Measurements from ENCODE around the gene DBF4B.
"Not testable (repeated sequence)": the region's sequence is repeated elsewhere in the genome, so short reads cannot be mapped to it uniquely, and the experiment has no call there.

Gene DBF4B, protein sequence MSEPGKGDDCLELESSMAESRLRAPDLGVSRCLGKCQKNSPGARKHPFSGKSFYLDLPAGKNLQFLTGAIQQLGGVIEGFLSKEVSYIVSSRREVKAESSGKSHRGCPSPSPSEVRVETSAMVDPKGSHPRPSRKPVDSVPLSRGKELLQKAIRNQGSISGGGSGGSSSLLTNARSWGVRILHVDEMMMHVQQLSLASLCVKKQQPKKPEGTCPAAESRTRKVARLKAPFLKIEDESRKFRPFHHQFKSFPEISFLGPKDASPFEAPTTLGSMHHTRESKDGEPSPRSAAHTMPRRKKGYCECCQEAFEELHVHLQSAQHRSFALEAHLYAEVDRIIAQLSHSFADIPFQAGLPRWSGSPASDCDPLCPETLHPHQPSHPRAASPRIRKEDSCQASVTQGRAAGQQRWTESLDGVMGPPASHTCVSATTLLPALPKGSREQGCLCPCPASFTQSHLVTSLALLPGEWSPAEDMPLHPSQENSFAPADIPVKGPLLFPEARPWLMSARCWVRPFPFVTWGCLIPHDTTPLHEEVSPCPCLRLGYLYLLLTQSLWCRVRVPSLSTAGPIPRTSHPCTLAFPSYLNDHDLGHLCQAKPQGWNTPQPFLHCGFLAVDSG
- 3.8 to 6.3 (median 5.8) reads per million in 3 experiments for total RNA-seq

DNA sequence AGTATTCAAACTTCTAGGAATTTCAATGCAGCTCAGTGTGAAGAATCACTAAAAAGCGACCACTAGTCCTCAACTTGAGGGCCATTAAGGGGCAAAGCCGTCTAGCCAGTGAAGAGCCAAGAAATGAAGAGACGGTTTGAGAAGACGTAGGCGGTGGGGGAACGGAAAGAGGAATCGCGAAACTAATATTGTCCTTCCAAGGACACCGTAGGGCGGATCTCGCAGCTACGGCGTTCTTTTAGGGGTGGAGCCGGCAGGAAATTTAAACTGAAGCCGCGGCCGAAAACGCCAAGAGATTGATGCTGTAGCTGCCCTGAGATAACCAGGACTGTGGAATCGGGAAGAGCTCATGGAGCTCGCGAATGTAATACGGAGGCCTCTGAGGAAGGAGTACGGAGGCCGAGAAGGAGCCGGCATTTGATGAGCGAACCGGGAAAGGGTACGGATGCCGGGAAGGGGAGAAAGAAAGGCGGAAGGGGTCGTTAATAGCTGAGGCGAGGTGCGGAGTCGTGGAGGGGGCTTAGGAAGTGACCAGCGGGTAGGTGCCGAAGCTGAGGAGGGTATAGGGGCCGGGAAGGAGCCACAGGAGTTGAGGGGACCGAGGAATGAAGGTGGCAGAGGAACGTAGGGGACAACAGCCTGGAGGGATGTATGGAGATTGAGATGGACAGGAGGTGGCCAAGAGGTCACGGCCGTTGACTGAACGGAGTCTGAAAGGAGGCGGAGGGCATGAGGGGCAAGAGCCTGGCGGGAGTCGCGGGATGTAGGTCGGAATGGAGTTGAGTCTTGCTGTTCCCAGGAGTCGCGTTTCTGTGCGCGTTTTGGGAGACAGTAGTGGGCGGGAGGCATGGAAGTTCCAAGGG, at the start of gene DBF4B:
DBF4B (plus strand) TSS at position 265 of the 863 bp plus-strand sequence; CDS start at position 421, 156 bp downstream.
- DNase-seq = peak; percentile 85

- no peak for DNase-seq
These were observed 46.6 kb upstream of the DBF4B start for GRCh38 chr17:44661835-44662234.

DNA sequence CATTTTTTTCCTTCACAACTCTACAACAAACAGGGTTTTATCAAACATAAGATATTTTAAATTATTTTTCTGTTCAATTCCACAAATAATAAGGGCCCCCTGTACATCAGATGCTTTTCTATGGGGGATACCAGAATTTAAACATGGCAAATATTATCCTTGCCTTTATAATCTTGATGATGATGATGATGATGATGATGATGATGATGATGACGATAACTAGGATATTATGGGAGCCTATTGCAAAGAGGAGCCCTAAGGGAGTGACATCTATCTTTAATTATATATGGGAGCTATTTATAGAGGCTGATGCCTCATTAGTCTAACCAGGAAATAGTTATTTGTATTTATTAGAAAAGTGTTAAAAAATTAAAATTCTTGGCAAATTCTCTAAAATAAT, 45.4 kb upstream of the DBF4B start:
- DNase-seq = no peak

GRCh38 chr17:44664867-44665266, 43.6 kb upstream of the DBF4B start:
- no peak for DNase-seq

GRCh38 chr17:44666006-44666405, 42.5 kb upstream of the DBF4B start:
- DNase-seq = no peak

- no peak for DNase-seq
These were observed 35.9 kb upstream of the DBF4B start for GRCh38 chr17:44672479-44673093.

GRCh38 chr17:44673893-44674292, 34.6 kb upstream of the DBF4B start:
- DNase-seq = no peak

DNA sequence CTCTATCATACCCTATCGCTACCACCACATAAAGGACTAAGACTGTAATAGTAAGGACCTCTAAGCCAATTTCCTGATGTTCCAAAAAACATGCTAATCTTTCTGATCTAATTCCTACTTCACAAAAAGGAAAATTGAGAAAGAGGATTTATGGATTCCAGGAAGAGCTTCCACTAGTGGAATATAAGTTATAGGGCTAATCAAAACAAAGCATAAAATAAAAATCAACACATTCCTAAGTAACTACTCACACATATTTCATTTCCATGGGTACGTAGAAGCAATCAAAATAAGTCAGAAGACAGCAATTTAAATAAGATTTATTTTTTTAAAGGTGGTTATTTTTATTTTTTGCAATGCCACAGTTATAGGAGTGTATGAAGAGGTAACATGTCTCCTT, 31.3 kb upstream of the DBF4B start:
- no peak for DNase-seq

- not testable (repeated sequence) for DNase-seq
These were observed 25.2 kb upstream of the DBF4B start for GRCh38 chr17:44683303-44683702.

GRCh38 chr17:44687756-44688155, 20.7 kb upstream of the DBF4B start:
- no peak for DNase-seq

DNA sequence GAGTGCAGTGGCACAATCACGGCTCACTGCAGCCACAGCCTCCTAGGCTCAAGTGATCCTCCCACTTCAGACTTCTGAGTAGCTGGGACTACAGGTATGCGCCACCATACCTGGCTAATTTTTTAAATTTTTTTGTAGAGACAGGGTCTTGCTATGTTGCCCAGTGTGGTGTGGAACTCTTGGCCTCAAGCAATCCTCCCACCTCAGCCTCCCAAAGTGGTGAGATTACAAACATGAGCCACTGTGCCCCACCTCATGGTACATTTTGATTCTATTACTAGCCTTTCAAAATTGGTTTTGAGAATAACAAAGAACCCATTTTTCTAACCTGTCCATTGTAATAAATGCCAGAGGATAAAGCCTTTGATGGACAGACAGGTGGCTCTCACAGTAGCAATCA, 20.3 kb upstream of the DBF4B start:
- DNase-seq = no peak

DNA sequence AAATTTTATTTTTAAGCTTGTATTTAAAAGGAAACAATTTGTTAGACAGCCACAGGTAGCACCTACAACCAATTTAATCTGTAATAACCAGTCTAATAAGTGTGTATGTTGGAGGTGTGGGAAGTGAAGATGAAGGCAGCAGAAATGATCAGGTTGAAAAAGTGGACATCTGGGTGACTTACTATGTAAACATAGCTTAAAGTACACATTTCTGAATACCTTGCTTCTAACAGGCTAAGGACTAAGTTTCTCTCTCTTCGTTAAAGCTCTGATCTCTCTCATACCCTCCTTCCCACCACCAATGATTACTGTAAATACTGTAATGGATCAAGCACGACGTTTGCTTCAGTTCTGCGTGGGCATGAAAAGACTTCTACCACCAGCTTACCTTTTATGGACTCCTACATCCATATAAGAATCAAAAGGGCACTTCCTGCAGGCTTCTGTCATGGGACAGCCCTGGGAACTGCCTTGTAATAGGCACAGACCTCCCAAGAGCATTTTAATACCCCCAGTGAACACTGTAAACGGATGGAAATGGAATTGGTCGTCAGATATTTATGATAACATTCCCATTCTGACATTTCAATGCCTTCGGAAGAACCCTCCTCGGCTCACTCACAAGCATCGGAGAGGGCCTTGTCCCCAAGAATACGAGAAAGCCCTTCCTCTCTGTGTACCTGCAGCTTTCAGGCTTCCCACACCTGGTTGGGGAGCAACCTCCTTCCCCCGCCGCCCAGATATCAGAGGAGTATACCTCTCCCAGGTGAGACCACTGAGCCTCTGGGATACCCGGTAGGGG, 19.6 kb upstream of the DBF4B start:
- DNase-seq = no peak

DNA sequence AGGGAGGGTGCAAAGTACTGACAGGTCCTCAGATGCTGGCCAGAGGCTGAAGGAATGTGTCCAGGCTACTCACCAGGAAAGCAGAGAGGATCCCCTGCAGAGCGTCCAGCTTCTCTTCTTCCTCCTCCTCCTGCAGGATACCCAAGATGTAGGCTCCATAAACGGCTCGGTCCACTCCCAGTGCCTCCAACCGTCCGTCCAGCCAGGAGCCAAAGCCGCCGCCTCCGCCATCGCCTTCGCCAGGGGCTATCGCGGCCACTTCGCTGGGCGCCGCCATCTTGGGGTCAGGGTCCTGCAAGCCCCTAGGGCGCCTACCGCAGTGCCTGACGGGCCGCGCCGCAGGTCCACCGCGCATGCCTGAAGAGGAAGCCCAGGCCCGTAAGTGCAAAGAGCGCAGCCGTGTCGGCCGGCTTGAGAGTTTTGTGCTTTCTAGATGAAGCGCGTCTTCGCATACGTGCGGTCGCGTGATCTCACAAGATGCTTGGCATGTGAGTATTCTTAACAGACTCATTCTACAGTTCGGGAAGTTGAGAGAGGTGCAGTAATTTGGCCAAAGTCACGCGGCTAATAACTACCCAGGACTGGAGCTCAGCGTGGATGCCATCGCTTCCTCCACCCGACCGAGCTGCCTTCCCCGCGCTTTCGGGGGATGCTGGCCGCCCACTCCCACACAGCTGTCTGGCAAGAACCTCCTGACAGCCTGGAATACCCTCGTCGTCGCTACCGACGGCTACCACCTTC, 18.8 kb upstream of the DBF4B start, which contains the start of gene CCDC43:
CCDC43 (minus strand) TSS at position 300 of the 741 bp plus-strand sequence; CDS start at position 277, 23 bp downstream.
- DNase-seq = peak; percentile 90

DNA sequence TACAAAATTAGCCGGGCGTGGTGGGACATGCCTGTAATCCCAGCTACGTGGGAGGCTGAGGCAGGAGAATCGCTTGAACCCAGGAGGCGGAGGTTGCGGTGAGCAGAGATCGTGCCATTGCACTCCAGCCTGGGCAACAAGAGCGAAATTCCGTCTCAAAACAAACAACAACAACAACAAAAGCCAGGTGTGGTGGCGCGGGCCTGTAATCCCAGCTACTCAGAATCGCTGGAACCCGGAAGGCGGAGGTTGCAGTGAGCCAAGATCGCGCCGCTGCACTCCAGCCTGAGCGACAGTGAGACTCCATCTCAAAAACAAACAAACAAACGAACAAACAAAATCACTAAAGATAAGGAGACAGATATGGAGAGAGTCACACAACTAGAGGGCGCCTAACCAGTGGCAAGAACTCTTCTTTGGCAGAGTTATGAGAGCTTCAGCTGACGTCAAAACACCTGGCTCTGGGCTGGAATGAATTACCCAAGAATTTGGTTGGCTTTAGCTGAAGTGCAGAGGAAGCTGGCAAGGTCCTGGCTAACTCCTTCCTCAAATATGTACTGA, 17.6 kb upstream of the DBF4B start:
- DNase-seq = not testable (repeated sequence)

- no peak for DNase-seq
These were observed 14.9 kb upstream of the DBF4B start for GRCh38 chr17:44693609-44694008.

DNA sequence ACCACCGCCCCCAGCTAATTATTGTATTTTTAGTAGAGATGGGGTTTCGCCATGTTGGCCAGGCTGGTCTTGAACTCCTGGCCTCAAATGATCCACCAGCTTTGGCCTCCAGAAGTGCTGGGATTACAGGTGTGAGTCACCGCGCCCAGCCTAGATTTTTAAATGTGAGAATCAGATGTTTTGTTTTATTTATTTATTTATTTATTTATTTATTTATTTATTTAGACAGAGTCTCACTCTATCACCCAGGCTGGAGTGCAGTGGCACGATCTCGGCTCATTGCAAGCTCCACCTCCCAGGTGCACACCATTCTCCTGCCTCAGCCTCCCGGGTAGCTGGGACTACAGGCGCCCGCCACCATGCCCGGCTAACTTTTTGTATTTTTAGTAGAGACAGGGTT, 8.2 kb upstream of the DBF4B start:
- DNase-seq = not testable (repeated sequence)

- DNase-seq = no peak
These were observed 587 bp upstream of the DBF4B start for GRCh38 chr17:44707755-44708400.

DNA sequence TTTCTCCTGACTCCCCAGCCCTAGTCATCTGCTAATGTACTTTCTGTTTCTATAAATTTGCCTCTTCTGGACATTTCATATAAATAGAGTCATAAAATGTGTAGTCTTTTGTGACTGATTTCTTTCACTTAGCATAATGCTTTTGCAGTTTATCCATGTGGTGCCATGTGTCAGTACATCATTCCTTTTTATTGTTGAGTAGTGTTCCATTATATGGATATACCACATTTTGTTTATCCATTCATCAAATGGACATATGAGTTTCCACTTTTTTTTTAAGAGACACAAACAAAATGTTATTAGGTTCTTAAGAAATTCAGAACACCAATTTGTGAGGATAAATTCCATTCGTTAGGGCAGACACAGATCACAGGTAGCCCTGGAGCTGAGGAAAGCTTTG, 11.0 kb downstream of the DBF4B start:
- DNase-seq = no peak

GRCh38 chr17:44722254-44722653, 13.8 kb downstream of the DBF4B start:
- DNase-seq = no peak

- not testable (repeated sequence) for DNase-seq
These were observed 17.7 kb downstream of the DBF4B start for GRCh38 chr17:44726121-44726520.
